Epithelial cell of esophagus (primary cell): ENCODE measurements around the gene CCNF.
A peak's percentile ranks its signal among the peaks of the same experiment; 100 is the strongest.

ENCODE experiments used
- DNase-seq: peaks from one replicate; pipeline ENCODE4 v3.0.0; 2010; ENCODE audit warnings: low read depth
- H3K4me3 ChIP-seq: 2 replicates; pipeline ENCODE4 v1.5.1; 2011; ENCODE audit warnings: mild to moderate bottlenecking, low read length, control low read depth
- TF ChIP-seq, protein P1 (sequence below): IDR thresholded peaks from 2 replicates; pipeline ENCODE4 v1.5.1; 2011; ENCODE audit warnings: low read depth, mild to moderate bottlenecking, low read length, control low read depth, inconsistent platforms; ENCODE audit not compliant: insufficient read depth; ENCODE audit errors: missing control alignments

CCNF gene

DNA sequence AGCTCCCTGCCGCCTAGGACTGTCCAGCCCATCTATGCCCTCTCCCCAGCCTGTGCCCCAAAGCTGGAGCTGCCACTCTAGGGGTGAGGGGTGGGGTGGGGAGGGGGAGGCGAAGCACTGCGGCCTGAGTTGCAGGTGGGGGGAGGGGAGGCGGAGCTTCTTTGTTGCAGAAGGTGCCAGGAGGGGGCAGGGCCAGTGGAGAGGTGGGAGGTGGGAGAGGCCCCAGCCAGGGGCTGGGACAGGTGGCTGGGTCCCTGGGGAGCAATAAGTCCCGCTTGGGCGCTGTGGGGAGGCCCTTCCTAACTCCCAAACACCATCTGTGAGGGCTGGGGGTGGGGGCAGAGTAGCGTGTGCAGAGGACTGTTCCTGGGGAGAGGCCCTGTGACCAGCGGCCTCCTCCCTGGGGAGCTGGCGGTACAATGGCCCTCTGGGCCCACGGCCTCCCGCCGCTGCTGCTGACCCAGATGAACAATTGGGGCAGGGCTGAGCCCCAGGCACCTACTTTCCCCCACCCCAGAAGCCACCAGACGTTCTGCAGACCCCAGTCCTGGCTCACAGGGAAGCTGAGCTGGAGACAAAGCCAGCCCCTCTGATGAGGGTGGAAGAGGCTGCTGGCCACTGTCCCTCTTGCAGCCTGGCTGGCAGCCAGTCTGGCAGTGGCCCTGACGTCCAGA is 39.6 kb downstream of the CCNF start:
- H3K4me3 ChIP-seq, result peak overlapping the region; percentile 47
- DNase-seq, result no peak
- TF ChIP-seq, protein P1, sequence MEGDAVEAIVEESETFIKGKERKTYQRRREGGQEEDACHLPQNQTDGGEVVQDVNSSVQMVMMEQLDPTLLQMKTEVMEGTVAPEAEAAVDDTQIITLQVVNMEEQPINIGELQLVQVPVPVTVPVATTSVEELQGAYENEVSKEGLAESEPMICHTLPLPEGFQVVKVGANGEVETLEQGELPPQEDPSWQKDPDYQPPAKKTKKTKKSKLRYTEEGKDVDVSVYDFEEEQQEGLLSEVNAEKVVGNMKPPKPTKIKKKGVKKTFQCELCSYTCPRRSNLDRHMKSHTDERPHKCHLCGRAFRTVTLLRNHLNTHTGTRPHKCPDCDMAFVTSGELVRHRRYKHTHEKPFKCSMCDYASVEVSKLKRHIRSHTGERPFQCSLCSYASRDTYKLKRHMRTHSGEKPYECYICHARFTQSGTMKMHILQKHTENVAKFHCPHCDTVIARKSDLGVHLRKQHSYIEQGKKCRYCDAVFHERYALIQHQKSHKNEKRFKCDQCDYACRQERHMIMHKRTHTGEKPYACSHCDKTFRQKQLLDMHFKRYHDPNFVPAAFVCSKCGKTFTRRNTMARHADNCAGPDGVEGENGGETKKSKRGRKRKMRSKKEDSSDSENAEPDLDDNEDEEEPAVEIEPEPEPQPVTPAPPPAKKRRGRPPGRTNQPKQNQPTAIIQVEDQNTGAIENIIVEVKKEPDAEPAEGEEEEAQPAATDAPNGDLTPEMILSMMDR, result no peak

DNA sequence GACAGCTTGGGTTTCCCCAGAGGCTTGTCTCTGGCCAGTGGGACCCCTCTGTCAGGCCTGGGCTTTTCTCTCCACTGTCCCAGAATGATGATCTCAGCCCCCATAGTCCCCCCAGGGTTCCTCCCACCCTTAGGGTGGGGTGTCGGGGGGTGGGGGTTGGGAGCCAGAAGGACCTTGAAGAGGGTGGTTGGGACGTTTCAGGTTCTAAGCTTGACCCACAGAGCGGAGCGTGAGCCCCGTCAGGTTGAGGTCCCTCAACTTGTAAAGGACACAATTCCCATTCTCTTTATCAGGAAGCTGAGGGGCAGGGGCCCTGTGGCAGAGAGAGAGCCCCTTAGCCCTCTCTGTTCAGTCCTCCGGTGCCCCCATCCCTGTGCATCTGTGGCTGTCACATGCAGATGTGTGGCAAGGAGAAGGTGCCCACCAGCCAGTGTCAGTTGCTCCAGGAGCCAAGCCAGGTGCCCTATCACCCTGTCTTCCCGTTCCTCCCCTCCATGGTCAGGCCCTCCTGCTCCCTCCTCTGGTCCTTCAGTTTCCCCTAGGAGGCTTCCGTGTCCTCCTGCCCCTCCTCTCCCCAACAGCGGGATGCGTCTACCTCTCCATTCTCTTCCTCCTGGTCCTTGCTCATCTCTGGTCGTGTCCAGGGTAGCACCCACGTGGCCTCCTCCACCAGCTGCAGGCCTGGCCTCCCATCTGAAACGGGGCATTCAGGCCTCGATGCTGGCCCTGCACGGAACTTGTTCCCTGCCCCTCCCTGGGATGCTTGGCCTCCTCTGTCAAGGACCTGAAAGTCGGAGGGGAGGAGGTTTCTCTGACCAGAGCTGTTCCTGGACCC is 40.4 kb downstream of the CCNF start:
- TF ChIP-seq, protein P1, result no peak
- no peak overlapping the region for H3K4me3 ChIP-seq
- DNase-seq, result no peak

DNA sequence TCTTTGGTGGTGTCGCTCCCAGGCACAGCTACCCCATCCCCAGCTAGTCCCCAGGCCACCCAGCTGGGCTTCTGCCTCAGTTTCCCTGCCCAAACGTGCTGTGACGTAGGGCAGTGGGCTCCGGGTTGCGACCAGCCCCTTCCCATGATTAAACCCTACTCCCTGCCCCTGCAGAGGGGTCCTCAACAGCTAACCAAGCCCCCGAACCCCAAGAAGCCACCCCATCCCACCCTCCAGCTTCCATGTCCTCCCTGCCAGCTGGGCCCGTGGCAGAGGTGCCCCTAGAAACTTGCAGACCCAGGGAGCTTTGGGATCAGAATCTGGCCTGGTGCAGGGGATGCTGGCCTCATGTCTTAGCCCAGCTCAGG is 41.0 kb downstream of the CCNF start:
- DNase-seq, result no peak
- no peak overlapping the region for H3K4me3 ChIP-seq
- TF ChIP-seq, protein P1, result no peak

DNA sequence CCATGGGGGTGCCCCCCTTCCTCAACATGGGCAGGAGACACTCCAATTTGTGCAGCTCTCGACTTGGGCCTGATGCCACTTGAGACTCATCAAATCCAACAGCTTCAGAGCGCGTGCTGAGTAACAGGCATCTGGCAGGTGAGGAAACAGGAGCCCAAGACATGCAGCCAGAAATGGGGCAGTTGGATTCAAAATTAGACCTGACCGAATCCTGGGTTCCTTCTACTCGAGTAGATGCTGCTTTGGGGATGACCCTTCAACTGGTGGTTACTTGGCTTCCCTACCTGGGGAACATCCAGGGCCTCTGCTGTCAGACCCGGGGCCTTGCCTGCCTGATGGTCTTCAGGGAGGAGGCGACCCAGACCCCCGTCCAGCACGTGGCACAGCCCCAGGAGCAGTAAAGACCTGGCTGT is 41.4 kb downstream of the CCNF start:
- TF ChIP-seq, protein P1, result no peak
- no peak overlapping the region for H3K4me3 ChIP-seq
- peak; percentile 56 for DNase-seq

GRCh38 chr16:2471016-2471652 is 41.9 kb downstream of the CCNF start, which contains the start of gene NTN3:
Gene NTN3 (plus strand): TSS chr16:2471297. CDS start chr16:2471702, 405 bp downstream.
- DNase-seq, result peak; percentile 24
- H3K4me3 ChIP-seq, result no peak within 1 kb of the TSS
- TF ChIP-seq, protein P1, result no peak

DNA sequence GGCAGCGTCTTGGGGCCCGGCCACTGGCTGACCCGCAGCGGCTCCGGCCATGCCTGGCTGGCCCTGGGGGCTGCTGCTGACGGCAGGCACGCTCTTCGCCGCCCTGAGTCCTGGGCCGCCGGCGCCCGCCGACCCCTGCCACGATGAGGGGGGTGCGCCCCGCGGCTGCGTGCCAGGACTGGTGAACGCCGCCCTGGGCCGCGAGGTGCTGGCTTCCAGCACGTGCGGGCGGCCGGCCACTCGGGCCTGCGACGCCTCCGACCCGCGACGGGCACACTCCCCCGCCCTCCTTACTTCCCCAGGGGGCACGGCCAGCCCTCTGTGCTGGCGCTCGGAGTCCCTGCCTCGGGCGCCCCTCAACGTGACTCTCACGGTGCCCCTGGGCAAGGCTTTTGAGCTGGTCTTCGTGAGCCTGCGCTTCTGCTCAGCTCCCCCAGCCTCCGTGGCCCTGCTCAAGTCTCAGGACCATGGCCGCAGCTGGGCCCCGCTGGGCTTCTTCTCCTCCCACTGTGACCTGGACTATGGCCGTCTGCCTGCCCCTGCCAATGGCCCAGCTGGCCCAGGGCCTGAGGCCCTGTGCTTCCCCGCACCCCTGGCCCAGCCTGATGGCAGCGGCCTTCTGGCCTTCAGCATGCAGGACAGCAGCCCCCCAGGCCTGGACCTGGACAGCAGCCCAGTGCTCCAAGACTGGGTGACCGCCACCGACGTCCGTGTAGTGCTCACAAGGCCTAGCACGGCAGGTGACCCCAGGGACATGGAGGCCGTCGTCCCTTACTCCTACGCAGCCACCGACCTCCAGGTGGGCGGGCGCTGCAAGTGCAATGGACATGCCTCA is 42.6 kb downstream of the CCNF start:
- DNase-seq, result no peak
- TF ChIP-seq, protein P1, result no peak
- no peak overlapping the region for H3K4me3 ChIP-seq
